Activated CD4-positive, alpha-beta T cell treated with anti-CD3 and anti-CD28 coated beads, Interleukin-2, amount 10 ng/mL, durations not matched to agents 24 days and 14 days (primary cell): ENCODE measurements around the gene PSME2. TPM values are rescaled to one million over a fixed set of nuclear protein-coding genes. Genes with fewer than 3 reads are reported as not detected.

Source experiments
- DNase-seq: peaks from one replicate; pipeline ENCODE4 v3.0.0; 2022
- H3K27ac Mint-ChIP-seq: one replicate; pipeline ENCODE4 v1.8.0; 2022; ENCODE audit warnings: mild to moderate bottlenecking, mixed read lengths
- H3K27me3 Mint-ChIP-seq: one replicate; pipeline ENCODE4 v1.8.0; 2022; ENCODE audit warnings: mixed read lengths
- H3K36me3 Mint-ChIP-seq: one replicate; pipeline ENCODE4 v1.8.0; 2022; ENCODE audit warnings: low read depth, mild to moderate bottlenecking, mixed read lengths
- H3K4me1 Mint-ChIP-seq: one replicate; pipeline ENCODE4 v1.8.0; 2021; ENCODE audit warnings: mixed read lengths
- H3K4me3 Mint-ChIP-seq: one replicate; pipeline ENCODE4 v1.8.0; 2022; ENCODE audit warnings: mild to moderate bottlenecking, moderate library complexity, mixed read lengths
- H3K9me3 Mint-ChIP-seq: one replicate; pipeline ENCODE4 v1.8.0; 2021; ENCODE audit warnings: mixed read lengths
- intact Hi-C: fragments of 100-400 bp; cut with micrococcal nuclease; formaldehyde crosslinking; loops from one replicate; pipeline ENCODE4 v1.15.1; 2023
- total RNA-seq: library from RNA; stranded (reverse); gene quantifications from 2 replicates; pipeline ENCODE4 v1.2.3, GENCODE V29; 2022

PSME2 gene
- total RNA-seq: 565 and 584 TPM in 2 replicates

GRCh38 chr14:24146453-24146977 is at the start of gene PSME2:
TSS of gene PSME2 (minus strand) at chr14:24146610. CDS start at chr14:24146581, 29 bp downstream.
- no peaks in the 10 kb centered on the region for H3K27me3 Mint-ChIP-seq
- intact Hi-C loops: loop anchor here (1.0 to 2.0 kb wide), 4 partner anchors 10 to 152 kb away; partner anchors contain the start of genes DHRS1, IPO4, NOP9 and PCK2
- H3K9me3 Mint-ChIP-seq: no peaks in the 10 kb centered on the region
- H3K27ac Mint-ChIP-seq: peak within 1 kb of the TSS; percentile 99
- H3K4me3 Mint-ChIP-seq: peak within 1 kb of the TSS; percentile 97
- peaks cover 62% of the 10 kb centered on the region for H3K4me1 Mint-ChIP-seq
- peak; percentile 97 for DNase-seq
- H3K36me3 Mint-ChIP-seq: peaks cover 70% of the 10 kb centered on the region

- H3K36me3 Mint-ChIP-seq: peaks cover 58% of the 10 kb centered on the region
- DNase-seq: peak; percentile 97
- intact Hi-C loops: loop anchor here (1.0 kb wide), 2 partner anchors 18 to 81 kb away; partner anchors contain the start of genes CHMP4A, DCAF11 and NRL
- peak within 1 kb of the TSS; percentile 96 for H3K27ac Mint-ChIP-seq
- H3K27me3 Mint-ChIP-seq: no peaks in the 10 kb centered on the region
- H3K4me3 Mint-ChIP-seq: peak within 1 kb of the TSS; percentile 87
- peaks cover 46% of the 10 kb centered on the region for H3K4me1 Mint-ChIP-seq
- H3K9me3 Mint-ChIP-seq: no peaks in the 10 kb centered on the region
These were observed 49.0 kb upstream of the PSME2 start, which contains the start of gene TM9SF1 for GRCh38 chr14:24195186-24196070. TSS of gene TM9SF1 (minus strand) at chr14:24195441. CDS start at chr14:24195019, 422 bp downstream.

- peak overlapping the region; percentile 87 for H3K4me3 Mint-ChIP-seq
- intact Hi-C loops: loop anchor here (1.0 kb wide), 2 partner anchors 18 to 81 kb away; partner anchors contain the start of genes CHMP4A, DCAF11 and NRL
- H3K4me1 Mint-ChIP-seq: peaks cover 46% of the 10 kb centered on the region
- H3K36me3 Mint-ChIP-seq: peaks cover 58% of the 10 kb centered on the region
- DNase-seq: no peak
- H3K27me3 Mint-ChIP-seq: no peaks in the 10 kb centered on the region
- peak overlapping the region; percentile 96 for H3K27ac Mint-ChIP-seq
- no peaks in the 10 kb centered on the region for H3K9me3 Mint-ChIP-seq
These were observed 48.4 kb upstream of the PSME2 start for GRCh38 chr14:24194873-24195185.

GRCh38 chr14:24194186-24194872 is 47.9 kb upstream of the PSME2 start:
- H3K9me3 Mint-ChIP-seq: no peaks in the 10 kb centered on the region
- peaks cover 49% of the 10 kb centered on the region for H3K4me1 Mint-ChIP-seq
- no peaks in the 10 kb centered on the region for H3K27me3 Mint-ChIP-seq
- peak overlapping the region; percentile 96 for H3K27ac Mint-ChIP-seq
- peaks cover 57% of the 10 kb centered on the region for H3K36me3 Mint-ChIP-seq
- peak overlapping the region; percentile 87 for H3K4me3 Mint-ChIP-seq
- DNase-seq: no peak
- intact Hi-C loops: no loop called here

GRCh38 chr14:24192933-24193332 is 46.5 kb upstream of the PSME2 start:
- intact Hi-C loops: no loop called here
- peaks cover 51% of the 10 kb centered on the region for H3K36me3 Mint-ChIP-seq
- H3K4me3 Mint-ChIP-seq: peak overlapping the region; percentile 17
- DNase-seq: peak; percentile 57
- no peaks in the 10 kb centered on the region for H3K9me3 Mint-ChIP-seq
- no peak overlapping the region for H3K27ac Mint-ChIP-seq
- no peaks in the 10 kb centered on the region for H3K27me3 Mint-ChIP-seq
- peaks cover 44% of the 10 kb centered on the region for H3K4me1 Mint-ChIP-seq

GRCh38 chr14:24190416-24190815 is 44.0 kb upstream of the PSME2 start:
- H3K9me3 Mint-ChIP-seq: no peaks in the 10 kb centered on the region
- H3K27me3 Mint-ChIP-seq: no peaks in the 10 kb centered on the region
- intact Hi-C loops: no loop called here
- peaks cover 55% of the 10 kb centered on the region for H3K36me3 Mint-ChIP-seq
- peaks cover 45% of the 10 kb centered on the region for H3K4me1 Mint-ChIP-seq
- no peak overlapping the region for H3K4me3 Mint-ChIP-seq
- DNase-seq: no peak
- no peak overlapping the region for H3K27ac Mint-ChIP-seq

- Mint-ChIP-seq H3K4me3 (peak overlapping the region; percentile 92), H3K9me3 (no peaks in the 10 kb centered on the region), H3K27me3 (no peaks in the 10 kb centered on the region), H3K27ac (peak overlapping the region; percentile 93), H3K36me3 (peaks cover 56% of the 10 kb centered on the region), H3K4me1 (peaks cover 39% of the 10 kb centered on the region)
- intact Hi-C loops: loop anchor here (2.0 kb wide), 1 partner anchor 43 kb away; the partner anchor contains the start of genes PSME2 and RNF31
- DNase-seq: peak; percentile 61
These were observed 43.0 kb upstream of the PSME2 start for GRCh38 chr14:24189460-24189859.

- Mint-ChIP-seq H3K9me3 (no peaks in the 10 kb centered on the region), H3K36me3 (peaks cover 54% of the 10 kb centered on the region), H3K4me1 (peaks cover 34% of the 10 kb centered on the region), H3K27ac (peak overlapping the region; percentile 93), H3K27me3 (no peaks in the 10 kb centered on the region), H3K4me3 (peak overlapping the region; percentile 92)
- DNase-seq: no peak
- intact Hi-C loops: loop anchor here (2.0 kb wide), 1 partner anchor 42 kb away; the partner anchor contains the start of genes PSME2 and RNF31
These were observed 42.6 kb upstream of the PSME2 start for GRCh38 chr14:24189059-24189375.

- intact Hi-C loops: loop anchor here (1.0 to 2.0 kb wide), 4 partner anchors 27 to 54 kb away; partner anchors contain the start of genes GMPR2, IRF9, NEDD8 and PSME2
- DNase-seq: peak; percentile 98
- Mint-ChIP-seq H3K9me3 (no peaks in the 10 kb centered on the region), H3K27ac (peak within 1 kb of the TSS; percentile 93), H3K4me1 (peaks cover 33% of the 10 kb centered on the region), H3K27me3 (no peaks in the 10 kb centered on the region), H3K4me3 (peak within 1 kb of the TSS; percentile 92), H3K36me3 (peaks cover 56% of the 10 kb centered on the region)
These were observed 42.0 kb upstream of the PSME2 start, which contains the start of gene IPO4 for GRCh38 chr14:24188251-24189058. TSS of gene IPO4 (minus strand) at chr14:24188816. CDS start at chr14:24188787, 29 bp downstream.

GRCh38 chr14:24187539-24187915 is 41.1 kb upstream of the PSME2 start:
- peak overlapping the region; percentile 93 for H3K27ac Mint-ChIP-seq
- no peaks in the 10 kb centered on the region for H3K27me3 Mint-ChIP-seq
- H3K36me3 Mint-ChIP-seq: peaks cover 57% of the 10 kb centered on the region
- DNase-seq: no peak
- H3K9me3 Mint-ChIP-seq: no peaks in the 10 kb centered on the region
- peaks cover 27% of the 10 kb centered on the region for H3K4me1 Mint-ChIP-seq
- H3K4me3 Mint-ChIP-seq: peak overlapping the region; percentile 92
- intact Hi-C loops: no loop called here

- intact Hi-C loops: no loop called here
- DNase-seq: peak; percentile 60
- peaks cover 57% of the 10 kb centered on the region for H3K36me3 Mint-ChIP-seq
These were observed 40.6 kb upstream of the PSME2 start for GRCh38 chr14:24186831-24187538.

GRCh38 chr14:24185741-24186140 is 39.3 kb upstream of the PSME2 start:
- Mint-ChIP-seq H3K36me3 (peaks cover 56% of the 10 kb centered on the region), H3K4me3 (no peak overlapping the region), H3K27me3 (no peaks in the 10 kb centered on the region), H3K4me1 (peaks cover 19% of the 10 kb centered on the region), H3K9me3 (no peaks in the 10 kb centered on the region), H3K27ac (no peak overlapping the region)
- no peak for DNase-seq
- intact Hi-C loops: no loop called here

More at GRCh38 chr14:24186831-24187538, 40.6 kb upstream of the PSME2 start:
- H3K27ac Mint-ChIP-seq: peak overlapping the region; percentile 66
- peak overlapping the region; percentile 92 for H3K4me3 Mint-ChIP-seq
- no peaks in the 10 kb centered on the region for H3K27me3 Mint-ChIP-seq
- peaks cover 22% of the 10 kb centered on the region for H3K4me1 Mint-ChIP-seq
- no peaks in the 10 kb centered on the region for H3K9me3 Mint-ChIP-seq
